Stimulated activated CD8-positive, alpha-beta memory T cell treated with anti-CD3 and anti-CD28 coated beads, Interleukin-7, amount 100 ng/mL, for 48 hours (primary cell): Measurements from ENCODE around the gene PKN1.
A peak's percentile ranks its signal among the peaks of the same experiment; 100 is the strongest.
"Not testable (repeated sequence)": the region's sequence is repeated elsewhere in the genome, so short reads cannot be mapped to it uniquely, and the experiment has no call there.

Experiments
- DNase-seq, 2 donors: peaks; one replicate each; pipeline ENCODE4 v3.0.0-alpha.2; 2020; ENCODE audit warnings: low read depth in 1 of 2; ENCODE audit errors: extremely low read depth in 1 of 2

PKN1 gene

GRCh38 chr19:14432791-14433553, at the start of gene PKN1:
Gene PKN1 (plus strand): TSS chr19:14433306. CDS start chr19:14433522, 216 bp downstream.
- no peak for DNase-seq

- peak in 1 of 2 donors; percentile 59 for DNase-seq
These were observed 49.2 kb upstream of the PKN1 start for GRCh38 chr19:14383661-14384555.

GRCh38 chr19:14385492-14385891, 47.6 kb upstream of the PKN1 start:
- no peak for DNase-seq

- no peak for DNase-seq
These were observed 42.6 kb upstream of the PKN1 start for GRCh38 chr19:14390548-14390947.

GRCh38 chr19:14391156-14391821, 41.8 kb upstream of the PKN1 start:
- DNase-seq = no peak

GRCh38 chr19:14393329-14393728, 39.8 kb upstream of the PKN1 start:
- DNase-seq = no peak

- no peak for DNase-seq
These were observed 38.9 kb upstream of the PKN1 start for GRCh38 chr19:14394167-14394566.

GRCh38 chr19:14395262-14395661, 37.8 kb upstream of the PKN1 start:
- no peak for DNase-seq

- no peak for DNase-seq
These were observed 37.3 kb upstream of the PKN1 start for GRCh38 chr19:14395710-14396336.

- DNase-seq = not testable (repeated sequence)
These were observed 36.4 kb upstream of the PKN1 start for GRCh38 chr19:14396730-14397129.

- DNase-seq = not testable (repeated sequence)
These were observed 35.9 kb upstream of the PKN1 start for GRCh38 chr19:14397168-14397567.

- no peak for DNase-seq
These were observed 32.1 kb upstream of the PKN1 start for GRCh38 chr19:14400951-14401431.

GRCh38 chr19:14401468-14402195, 31.5 kb upstream of the PKN1 start:
- DNase-seq = no peak

- DNase-seq = no peak
These were observed 30.6 kb upstream of the PKN1 start for GRCh38 chr19:14402332-14403144.

GRCh38 chr19:14403145-14403930, 29.8 kb upstream of the PKN1 start:
- DNase-seq = not testable (repeated sequence)

GRCh38 chr19:14404312-14404711, 28.8 kb upstream of the PKN1 start:
- no peak for DNase-seq

- DNase-seq = no peak
These were observed 27.7 kb upstream of the PKN1 start for GRCh38 chr19:14405380-14405757.
